ENCODE results near the gene DNAJC3.
"Not testable (repeated sequence)": the region's sequence is repeated elsewhere in the genome, so short reads cannot be mapped to it uniquely, and the experiment has no call there.

The DNAJC3 gene

GRCh38 chr13:95787356-95788099 is 110.6 kb downstream of the DNAJC3 start:
- H3K79me2 ChIP-seq (ENCODE audit: control insufficient read depth, low read length) = no peaks in the 10 kb centered on the region
- H3K4me2 ChIP-seq (ENCODE audit: low read length) = no peak overlapping the region
- H3K4me3 ChIP-seq (ENCODE audit: low read length) = no peak overlapping the region
- no peaks in the 10 kb centered on the region for H3K4me1 ChIP-seq (ENCODE audit: control insufficient read depth, low read length)
- H3F3A ChIP-seq (ENCODE audit: control insufficient read depth, insufficient read depth) = no peaks in the 10 kb centered on the region
- H3K36me3 ChIP-seq (ENCODE audit: control insufficient read depth, low read length) = peaks cover 48% of the 10 kb centered on the region
- H3K27ac ChIP-seq (ENCODE audit: low read depth, low read length) = no peak overlapping the region
- no peaks in the 10 kb centered on the region for H3K27me3 ChIP-seq (ENCODE audit: control insufficient read depth, low read length)
- H3K9me2 ChIP-seq (replicated peaks; ENCODE audit: control insufficient read depth, low read length) = no peaks in the 10 kb centered on the region
- H4K20me1 ChIP-seq (ENCODE audit: control insufficient read depth, insufficient read depth, low read depth, low read length) = no peaks in the 10 kb centered on the region
- TF ChIP-seq EZH2phosphoT487 (IDR thresholded peaks at IDR 0.05; ENCODE audit: borderline replicate concordance, low read length) (no peak), CTCF (IDR thresholded peaks at IDR 0.05; ENCODE audit: low read depth, low read length, poor library complexity, severe bottlenecking) (no peak)
- H3K9me3 ChIP-seq (ENCODE audit: control insufficient read depth, insufficient read depth, low read length) = no peaks in the 10 kb centered on the region

GRCh38 chr13:95788100-95788463 is 111.1 kb downstream of the DNAJC3 start:
- Histone ChIP-seq H3K27ac (ENCODE audit: low read depth, low read length) (no peak overlapping the region), H3K4me3 (ENCODE audit: low read length) (no peak overlapping the region), H3F3A (ENCODE audit: control insufficient read depth, insufficient read depth) (no peaks in the 10 kb centered on the region), H4K20me1 (ENCODE audit: control insufficient read depth, insufficient read depth, low read depth, low read length) (no peaks in the 10 kb centered on the region), H3K9me3 (ENCODE audit: control insufficient read depth, insufficient read depth, low read length) (no peaks in the 10 kb centered on the region), H3K4me2 (ENCODE audit: low read length) (no peak overlapping the region), H3K4me1 (ENCODE audit: control insufficient read depth, low read length) (no peaks in the 10 kb centered on the region), H3K36me3 (ENCODE audit: control insufficient read depth, low read length) (peaks cover 52% of the 10 kb centered on the region), H3K79me2 (ENCODE audit: control insufficient read depth, low read length) (no peaks in the 10 kb centered on the region), H3K27me3 (ENCODE audit: control insufficient read depth, low read length) (no peaks in the 10 kb centered on the region), H3K9me2 (replicated peaks; ENCODE audit: control insufficient read depth, low read length) (no peaks in the 10 kb centered on the region)
- TF ChIP-seq EZH2phosphoT487 (IDR thresholded peaks at IDR 0.05; ENCODE audit: borderline replicate concordance, low read length) (no peak), CTCF (IDR thresholded peaks at IDR 0.05; ENCODE audit: low read depth, low read length, poor library complexity, severe bottlenecking) (no peak)

GRCh38 chr13:95789315-95789714 is 112.4 kb downstream of the DNAJC3 start:
- not testable (repeated sequence) for H4K20me1 ChIP-seq (ENCODE audit: control insufficient read depth, insufficient read depth, low read depth, low read length); H3K4me2 ChIP-seq (ENCODE audit: low read length); H3K9me3 ChIP-seq (ENCODE audit: control insufficient read depth, insufficient read depth, low read length); H3K79me2 ChIP-seq (ENCODE audit: control insufficient read depth, low read length); H3K4me3 ChIP-seq (ENCODE audit: low read length); H3K27ac ChIP-seq (ENCODE audit: low read depth, low read length); H3K9me2 ChIP-seq (replicated peaks; ENCODE audit: control insufficient read depth, low read length); H3F3A ChIP-seq (ENCODE audit: control insufficient read depth, insufficient read depth); H3K4me1 ChIP-seq (ENCODE audit: control insufficient read depth, low read length); H3K27me3 ChIP-seq (ENCODE audit: control insufficient read depth, low read length)
- H3K36me3 ChIP-seq (ENCODE audit: control insufficient read depth, low read length) = peaks cover 50% of the 10 kb centered on the region

- Histone ChIP-seq H3K9me3 (ENCODE audit: control insufficient read depth, insufficient read depth, low read length) (no peaks in the 10 kb centered on the region), H3K4me2 (ENCODE audit: low read length) (no peak overlapping the region), H3K27ac (ENCODE audit: low read depth, low read length) (no peak overlapping the region), H3K79me2 (ENCODE audit: control insufficient read depth, low read length) (no peaks in the 10 kb centered on the region), H3K9me2 (replicated peaks; ENCODE audit: control insufficient read depth, low read length) (no peaks in the 10 kb centered on the region), H3K4me1 (ENCODE audit: control insufficient read depth, low read length) (no peaks in the 10 kb centered on the region), H4K20me1 (ENCODE audit: control insufficient read depth, insufficient read depth, low read depth, low read length) (no peaks in the 10 kb centered on the region), H3K36me3 (ENCODE audit: control insufficient read depth, low read length) (peaks cover 48% of the 10 kb centered on the region), H3K4me3 (ENCODE audit: low read length) (no peak overlapping the region), H3K27me3 (ENCODE audit: control insufficient read depth, low read length) (no peaks in the 10 kb centered on the region), H3F3A (ENCODE audit: control insufficient read depth, insufficient read depth) (0 out of 2 replicates have a peak, but pooled peaks cover 2% of the 10 kb centered on the region)
- TF ChIP-seq CTCF (IDR thresholded peaks at IDR 0.05; ENCODE audit: low read depth, low read length, poor library complexity, severe bottlenecking) (no peak), EZH2phosphoT487 (IDR thresholded peaks at IDR 0.05; ENCODE audit: borderline replicate concordance, low read length) (no peak)
Measured at GRCh38 chr13:95791084-95791722, 114.3 kb downstream of the DNAJC3 start.

Data from DOHH2 (cell line).